PFSK-1 (cell line): ENCODE measurements around the gene MAP2.

Experiments used
- FOXP2 ChIP-seq: optimal IDR thresholded peaks from 2 replicates; pipeline ENCODE3; 2011; ENCODE audit warnings: borderline replicate concordance, control low read depth, inconsistent platforms; ENCODE audit not compliant: insufficient read depth; ENCODE audit errors: extremely low read length, extremely low read depth
- POLR2AphosphoS5 ChIP-seq: IDR thresholded peaks from 2 replicates; pipeline ENCODE4 v1.6.1; 2012; ENCODE audit warnings: low read depth, mild to moderate bottlenecking, control low read depth, low read length, moderate library complexity
- SIN3A ChIP-seq: IDR thresholded peaks from 2 replicates; pipeline ENCODE4 v1.6.1; 2012; ENCODE audit warnings: mild to moderate bottlenecking, low read length, moderate library complexity, borderline replicate concordance; ENCODE audit not compliant: insufficient read depth
- TAF1 ChIP-seq: IDR thresholded peaks from 2 replicates; pipeline ENCODE4 v1.6.1; 2012; ENCODE audit warnings: low read length, control low read depth, borderline replicate concordance; ENCODE audit not compliant: insufficient read depth
- TF ChIP-seq, protein P1 (sequence below), 2 experiments: IDR thresholded peaks; 2 replicates each; pipeline versions ENCODE4 v1.6.1 to v1.8.0; 2011 to 2012; ENCODE audit warnings: low read depth in 2 of 2, low read length in 2 of 2, control low read depth in 1 of 2, inconsistent platforms in 1 of 2, mild to moderate bottlenecking in 1 of 2, moderate library complexity in 1 of 2; ENCODE audit not compliant: insufficient read depth in 1 of 2

Gene MAP2

DNA sequence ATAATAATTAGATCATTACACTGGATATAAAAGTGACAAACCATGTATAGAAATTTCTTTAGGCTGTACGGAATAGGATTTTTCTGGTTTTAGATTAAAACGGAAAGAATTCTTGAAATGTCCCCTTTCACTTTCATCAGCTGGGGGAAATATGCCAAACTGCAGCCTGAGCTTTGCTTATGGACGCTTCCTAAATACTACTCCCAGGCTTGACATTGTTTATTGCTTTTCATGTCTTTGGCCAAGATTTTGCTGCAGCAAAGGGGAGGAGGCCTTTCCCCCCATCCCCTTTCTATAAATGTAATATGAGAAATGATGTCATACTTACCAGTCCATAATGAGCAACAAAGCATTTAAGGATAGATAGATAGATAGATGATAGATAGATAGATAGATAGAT lies 158.4 kb downstream of the MAP2 start:
- TF ChIP-seq SIN3A, result no peak
- no peak for TF ChIP-seq FOXP2
- TF ChIP-seq POLR2AphosphoS5, result no peak
- TF ChIP-seq TAF1, result no peak

DNA sequence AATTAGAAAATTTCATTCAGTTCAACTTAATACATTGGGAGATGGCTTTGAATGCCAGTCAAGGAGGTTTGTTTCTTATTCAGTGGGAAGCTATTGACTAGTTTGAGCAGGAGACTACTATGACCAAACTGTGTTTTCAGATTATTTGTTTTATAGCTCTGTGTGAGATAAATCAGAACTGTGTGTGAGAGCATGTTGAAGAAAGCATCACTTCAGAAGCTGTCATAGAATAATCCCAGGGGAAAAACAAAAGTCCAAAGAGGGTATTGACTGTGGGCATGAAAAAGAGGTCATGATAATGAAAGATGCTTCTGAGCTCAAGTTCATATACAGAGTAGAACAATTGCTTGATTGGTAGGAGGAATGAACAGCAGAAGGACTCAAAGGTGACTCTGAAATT lies 160.6 kb downstream of the MAP2 start:
- TF ChIP-seq FOXP2, result no peak
- no peak for TF ChIP-seq POLR2AphosphoS5
- TF ChIP-seq, protein P1, sequence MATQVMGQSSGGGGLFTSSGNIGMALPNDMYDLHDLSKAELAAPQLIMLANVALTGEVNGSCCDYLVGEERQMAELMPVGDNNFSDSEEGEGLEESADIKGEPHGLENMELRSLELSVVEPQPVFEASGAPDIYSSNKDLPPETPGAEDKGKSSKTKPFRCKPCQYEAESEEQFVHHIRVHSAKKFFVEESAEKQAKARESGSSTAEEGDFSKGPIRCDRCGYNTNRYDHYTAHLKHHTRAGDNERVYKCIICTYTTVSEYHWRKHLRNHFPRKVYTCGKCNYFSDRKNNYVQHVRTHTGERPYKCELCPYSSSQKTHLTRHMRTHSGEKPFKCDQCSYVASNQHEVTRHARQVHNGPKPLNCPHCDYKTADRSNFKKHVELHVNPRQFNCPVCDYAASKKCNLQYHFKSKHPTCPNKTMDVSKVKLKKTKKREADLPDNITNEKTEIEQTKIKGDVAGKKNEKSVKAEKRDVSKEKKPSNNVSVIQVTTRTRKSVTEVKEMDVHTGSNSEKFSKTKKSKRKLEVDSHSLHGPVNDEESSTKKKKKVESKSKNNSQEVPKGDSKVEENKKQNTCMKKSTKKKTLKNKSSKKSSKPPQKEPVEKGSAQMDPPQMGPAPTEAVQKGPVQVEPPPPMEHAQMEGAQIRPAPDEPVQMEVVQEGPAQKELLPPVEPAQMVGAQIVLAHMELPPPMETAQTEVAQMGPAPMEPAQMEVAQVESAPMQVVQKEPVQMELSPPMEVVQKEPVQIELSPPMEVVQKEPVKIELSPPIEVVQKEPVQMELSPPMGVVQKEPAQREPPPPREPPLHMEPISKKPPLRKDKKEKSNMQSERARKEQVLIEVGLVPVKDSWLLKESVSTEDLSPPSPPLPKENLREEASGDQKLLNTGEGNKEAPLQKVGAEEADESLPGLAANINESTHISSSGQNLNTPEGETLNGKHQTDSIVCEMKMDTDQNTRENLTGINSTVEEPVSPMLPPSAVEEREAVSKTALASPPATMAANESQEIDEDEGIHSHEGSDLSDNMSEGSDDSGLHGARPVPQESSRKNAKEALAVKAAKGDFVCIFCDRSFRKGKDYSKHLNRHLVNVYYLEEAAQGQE (IDR thresholded peaks at IDR 0.05; ENCODE audit: insufficient read depth in 1 of 2, low read depth in 2 of 2, low read length in 2 of 2), result no peak
- no peak for TF ChIP-seq SIN3A
- no peak for TF ChIP-seq TAF1

DNA sequence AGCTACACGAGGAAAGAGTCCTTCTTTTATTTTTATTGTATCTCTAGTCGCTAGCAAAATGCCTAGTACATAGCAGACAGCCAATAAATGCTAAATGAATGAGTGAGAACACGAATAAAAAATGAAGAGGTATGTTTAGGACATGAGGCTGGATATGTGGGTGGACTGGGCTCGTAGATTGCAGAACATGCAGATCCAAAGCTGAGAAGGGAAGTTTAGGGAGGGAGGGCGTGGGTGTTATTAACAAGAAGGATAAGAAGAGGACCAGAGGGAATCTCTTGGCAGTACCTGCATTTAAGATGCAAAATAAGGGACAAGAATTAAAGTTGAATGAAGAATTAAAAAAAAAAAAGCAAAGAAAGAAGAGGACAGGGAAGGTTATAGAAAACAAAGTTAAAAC lies 161.1 kb downstream of the MAP2 start:
- TF ChIP-seq POLR2AphosphoS5 (no peak), FOXP2 (no peak), SIN3A (no peak), TAF1 (no peak)
- TF ChIP-seq, protein P1 (IDR thresholded peaks at IDR 0.05; ENCODE audit: insufficient read depth in 1 of 2, low read depth in 2 of 2, low read length in 2 of 2), result no peak

DNA sequence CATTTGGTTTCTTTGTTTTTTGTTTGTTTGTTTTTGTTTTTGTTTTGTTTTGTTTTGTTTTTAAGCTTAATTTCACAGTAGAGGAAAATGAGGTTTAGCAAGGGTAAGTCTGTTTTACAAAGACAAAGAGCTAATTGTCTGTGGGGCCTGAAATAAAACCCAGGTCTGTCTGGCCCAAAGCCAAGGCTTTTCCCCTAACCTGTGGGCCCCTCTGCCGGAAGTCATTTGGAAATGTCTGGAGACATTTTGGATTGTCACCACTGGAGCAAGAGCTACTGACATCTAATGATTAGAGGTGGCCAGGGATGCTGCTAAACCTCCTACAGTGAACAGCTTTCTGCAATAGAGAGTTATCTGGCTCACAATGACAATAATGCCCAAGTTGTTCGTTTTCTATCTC lies 167.2 kb downstream of the MAP2 start:
- no peak for TF ChIP-seq TAF1
- TF ChIP-seq FOXP2, result no peak
- TF ChIP-seq, protein P1 (IDR thresholded peaks at IDR 0.05; ENCODE audit: insufficient read depth in 1 of 2, low read depth in 2 of 2, low read length in 2 of 2), result no peak
- no peak for TF ChIP-seq POLR2AphosphoS5

DNA sequence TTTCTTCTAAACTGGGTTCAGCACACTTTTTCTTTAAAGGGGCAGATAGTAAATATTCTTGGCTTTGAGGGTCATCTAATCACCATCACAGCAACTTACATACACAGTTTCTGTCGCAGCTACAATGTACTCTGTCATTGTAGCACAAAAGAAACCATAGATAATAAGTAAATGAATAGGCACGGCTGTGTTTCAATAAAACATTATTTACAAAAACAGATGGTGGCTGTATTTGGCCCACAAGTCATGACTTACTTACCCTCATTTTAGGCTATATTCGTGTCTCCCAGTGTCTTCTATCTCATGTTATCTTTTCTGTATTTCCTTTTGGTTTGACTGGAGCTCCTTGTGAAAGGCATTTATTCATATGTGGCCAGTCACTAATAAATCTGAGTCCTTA lies 168.3 kb downstream of the MAP2 start:
- TF ChIP-seq SIN3A (no peak), POLR2AphosphoS5 (no peak), FOXP2 (no peak), TAF1 (no peak)
- TF ChIP-seq, protein P1 (IDR thresholded peaks at IDR 0.05; ENCODE audit: insufficient read depth in 1 of 2, low read depth in 2 of 2, low read length in 2 of 2), result no peak
